Keratinocyte (primary cell): Measurements from ENCODE around the gene ALPK1.

Experiments
- CTCF ChIP-seq, 3 experiments: IDR thresholded peaks in 1 of 3; conservative IDR thresholded peaks in 1 of 3; optimal IDR thresholded peaks in 1 of 3; 2 replicates in 2 of 3; 3 replicates in 1 of 3; pipeline versions ENCODE3 to v1.5.1; 2011; ENCODE audit warnings: low read length in 3 of 3, mild to moderate bottlenecking in 3 of 3, moderate library complexity in 2 of 3, control low read depth in 1 of 3, inconsistent platforms in 1 of 3; ENCODE audit not compliant: insufficient read depth in 2 of 3; ENCODE audit errors: extremely low read depth in 1 of 3
- EZH2 ChIP-seq: IDR thresholded peaks from one replicate; pipeline ENCODE4 v1.6.1; 2012; ENCODE audit warnings: inconsistent platforms, mild to moderate bottlenecking, low read length, moderate library complexity

DNA sequence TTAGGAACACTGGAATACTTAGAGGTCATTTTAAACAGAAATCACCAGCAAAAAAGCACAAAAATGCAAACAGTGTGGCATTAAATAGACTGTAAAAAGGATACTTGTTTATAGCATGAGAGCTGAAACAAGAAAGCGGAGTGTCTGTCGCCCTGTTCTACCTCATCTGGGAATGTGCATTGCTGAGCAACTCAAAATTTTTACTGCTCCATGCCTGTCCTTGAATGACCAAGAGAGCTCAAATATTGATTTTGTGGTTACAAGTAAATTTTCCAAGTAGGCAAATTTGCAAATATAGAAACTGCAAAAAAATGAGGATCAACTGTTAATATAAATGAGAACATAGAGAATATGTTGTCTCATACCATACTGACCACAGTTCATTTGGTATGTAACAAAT, 40.1 kb upstream of the ALPK1 start:
- TF ChIP-seq CTCF (optimal IDR thresholded peaks at IDR 0.05 in 1 of 3, IDR thresholded peaks at IDR 0.05 in 1 of 3, conservative IDR thresholded peaks at IDR 0.05 in 1 of 3; ENCODE audit: extremely low read depth in 1 of 3, insufficient read depth in 2 of 3, low read length in 3 of 3) (no peak), EZH2 (no peak)
